Activated naive CD4-positive, alpha-beta T cell treated with Interleukin-2 at 50 U/mL for 16 hours (primary cell): Measurements from ENCODE around the gene ERBB2.
A peak's percentile ranks its signal among the peaks of the same experiment; 100 is the strongest.
"Not testable (repeated sequence)": the region's sequence is repeated elsewhere in the genome, so short reads cannot be mapped to it uniquely, and the experiment has no call there.

Source experiments
- DNase-seq: peaks from one replicate; pipeline ENCODE4 v3.0.0-alpha.2; 2020

The ERBB2 gene

DNA sequence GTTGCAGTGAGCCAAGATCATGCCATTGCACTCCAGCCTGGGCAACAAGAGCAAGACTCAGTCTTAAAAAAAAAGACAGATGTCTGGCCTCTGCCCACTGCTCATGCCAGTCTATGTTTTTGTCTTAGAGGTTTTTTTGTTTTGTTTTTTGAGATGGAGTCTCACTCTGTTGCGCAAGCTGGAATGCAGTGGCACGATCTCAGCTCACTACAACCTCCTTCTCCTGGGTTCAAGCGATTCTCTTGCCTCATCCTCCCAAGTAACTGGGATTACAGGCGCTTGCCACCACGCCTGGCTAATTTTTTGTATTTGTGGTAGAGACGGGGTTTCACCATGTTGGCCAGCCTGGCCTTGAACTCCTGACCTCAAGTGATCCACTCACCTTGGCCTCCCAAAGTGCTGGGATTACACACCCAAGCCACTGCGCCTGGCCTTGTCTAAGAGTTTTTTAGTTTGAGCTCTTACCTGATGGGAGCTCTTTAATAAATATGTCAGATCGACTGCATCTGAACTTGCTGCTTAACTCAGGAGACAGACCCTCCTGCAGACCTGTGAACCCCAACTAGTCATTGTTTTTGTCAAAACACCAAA lies 48.7 kb downstream of the ERBB2 start:
- DNase-seq = not testable (repeated sequence)

DNA sequence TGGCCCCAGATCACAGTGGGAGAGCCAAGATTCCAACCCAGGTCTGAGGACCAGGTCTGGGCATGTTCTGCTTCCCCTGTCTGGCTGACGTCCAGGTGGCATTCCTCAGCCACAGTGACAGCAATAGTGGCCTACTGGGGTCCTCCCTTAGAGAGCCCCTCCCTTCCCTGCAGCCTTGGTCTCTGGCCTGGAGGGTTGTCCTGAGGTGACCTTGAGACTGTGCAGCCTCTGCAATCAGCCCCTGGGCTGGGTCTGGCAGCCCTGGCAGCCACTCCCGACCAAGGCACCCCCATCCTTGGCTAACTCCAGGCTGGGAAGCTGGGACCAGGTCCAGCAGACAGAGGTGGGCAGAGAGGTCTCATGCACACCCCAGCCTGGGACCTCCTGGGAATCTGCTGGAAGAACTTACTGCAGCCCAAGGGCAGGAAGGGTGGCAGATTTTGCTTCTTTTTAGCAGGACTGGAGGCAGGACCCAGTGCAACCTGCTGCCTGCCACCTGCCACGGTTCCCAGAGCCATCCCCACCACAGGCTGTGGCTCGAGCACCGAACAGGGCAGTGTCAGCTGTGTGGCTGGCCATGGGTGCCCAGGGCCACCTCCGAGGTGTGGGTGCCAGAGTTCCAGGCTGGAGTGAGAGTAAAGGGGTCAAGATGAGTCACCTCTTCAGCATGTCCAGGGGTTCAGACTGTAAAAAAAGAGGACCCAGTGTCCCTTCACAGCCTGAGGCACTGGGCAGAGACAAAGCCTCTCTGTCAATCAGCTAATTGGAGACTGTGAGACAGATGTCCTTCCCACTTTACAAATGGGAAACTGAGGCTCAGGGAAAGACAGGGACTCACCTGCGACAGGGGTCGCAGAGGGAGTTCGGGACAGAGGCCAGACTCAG lies 50.5 kb downstream of the ERBB2 start:
- DNase-seq = no peak

DNA sequence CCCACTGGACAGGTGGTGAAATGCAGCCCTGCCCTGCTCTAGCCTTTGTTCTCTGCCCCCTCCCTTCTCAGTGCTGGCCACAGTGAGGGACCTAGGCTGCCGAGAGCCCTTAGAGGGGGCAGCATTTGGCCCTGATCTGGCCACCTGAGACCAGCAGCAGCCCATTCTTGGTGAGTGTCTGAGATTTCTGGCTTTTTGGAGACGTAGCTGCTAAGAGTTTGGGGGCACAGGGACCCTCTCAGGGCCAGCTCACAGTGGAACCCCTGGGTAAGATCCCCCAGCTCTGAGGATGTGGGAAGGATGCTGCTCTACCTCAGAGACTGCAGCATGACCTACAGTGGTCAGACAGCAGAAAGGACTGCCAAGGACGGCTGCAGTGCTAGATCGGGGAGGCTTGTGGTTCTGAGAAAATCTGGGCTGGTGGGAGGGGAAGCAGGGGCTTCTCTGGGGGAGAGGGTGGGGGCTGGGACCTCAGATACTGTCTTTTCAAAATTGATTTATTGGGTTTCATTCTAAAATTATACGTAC lies 51.2 kb downstream of the ERBB2 start:
- DNase-seq = no peak

DNA sequence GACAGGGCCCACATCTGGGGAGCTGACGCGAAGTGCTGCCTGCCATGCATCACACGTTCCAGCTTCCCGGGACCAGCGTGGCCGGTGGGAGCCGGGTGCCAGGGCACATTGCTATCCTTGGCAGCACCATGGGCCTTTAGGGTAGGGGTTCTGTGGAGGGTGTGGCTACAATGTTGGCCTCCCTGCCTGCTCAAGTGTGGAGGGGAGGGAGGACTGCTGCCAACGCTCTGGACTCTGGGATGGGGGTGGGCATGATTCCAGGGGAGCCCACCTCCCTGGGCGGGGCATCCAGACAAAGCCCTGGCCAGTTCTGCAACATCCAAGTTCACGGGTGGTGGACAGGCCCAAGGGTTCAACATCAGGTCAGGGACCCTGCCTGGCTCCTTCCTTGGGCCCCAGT lies 51.8 kb downstream of the ERBB2 start:
- DNase-seq = no peak

DNA sequence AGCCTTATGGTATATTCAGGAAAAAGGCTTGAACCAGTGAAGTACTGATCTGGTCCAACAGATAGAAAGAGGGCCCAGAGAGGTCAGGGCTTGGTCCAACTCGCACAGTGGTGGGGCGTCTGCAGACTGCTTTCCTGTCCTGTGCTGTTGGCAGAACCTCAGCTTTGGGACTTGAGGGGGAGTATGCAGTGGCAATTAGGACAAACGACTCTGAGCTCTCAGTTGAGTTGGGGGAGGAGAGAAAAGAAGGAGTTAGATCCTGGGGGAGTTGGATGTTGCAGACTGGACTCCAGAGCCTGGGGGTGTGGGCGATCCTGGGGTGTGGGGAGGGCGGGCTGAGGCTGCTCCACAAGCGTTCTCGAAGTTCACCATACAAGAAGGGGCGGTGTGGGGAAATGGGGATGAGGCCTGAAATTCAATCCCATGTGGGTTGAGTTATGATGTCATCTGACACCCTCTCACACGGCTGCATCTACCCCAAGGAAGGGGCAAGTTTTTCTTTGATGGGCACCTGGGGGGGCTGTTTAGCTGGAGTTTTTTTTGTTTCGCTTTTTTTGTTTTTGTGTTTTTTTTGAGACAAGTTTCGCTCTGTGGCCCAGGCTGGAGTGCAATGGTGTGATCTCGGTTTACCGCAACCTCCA lies 52.5 kb downstream of the ERBB2 start:
- DNase-seq = no peak

DNA sequence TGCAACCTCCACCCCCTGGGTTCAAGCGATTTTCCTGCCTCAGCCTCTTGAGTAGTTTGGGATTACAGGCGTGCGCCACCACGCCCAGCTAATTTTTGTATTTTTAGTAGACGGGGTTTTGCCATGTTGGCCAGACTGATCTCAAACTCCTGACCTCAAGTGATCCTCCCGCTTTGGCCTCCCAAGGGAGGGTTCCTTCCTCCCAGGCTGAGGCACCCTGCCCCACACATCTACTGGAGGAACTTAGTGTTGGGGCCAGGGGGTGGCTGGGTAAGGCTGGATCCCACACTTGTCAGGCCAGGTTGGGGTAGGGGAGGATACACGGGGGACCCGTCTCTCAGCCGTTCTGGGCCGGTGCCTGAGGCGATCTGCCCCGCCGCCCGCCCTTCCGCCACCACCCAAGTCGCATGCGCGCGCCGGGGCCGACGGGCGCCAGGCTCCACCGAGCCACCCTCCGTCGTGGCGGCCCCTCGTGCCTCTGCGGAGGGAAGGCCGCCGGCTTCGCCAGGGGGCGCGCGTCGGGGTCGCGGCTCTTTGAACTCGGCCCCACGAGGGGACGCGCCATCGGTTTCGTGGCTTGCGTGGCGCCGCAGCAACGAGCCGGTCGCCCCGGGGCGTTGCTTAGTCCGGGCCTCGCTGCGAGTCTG lies 53.8 kb downstream of the ERBB2 start:
- no peak for DNase-seq

DNA sequence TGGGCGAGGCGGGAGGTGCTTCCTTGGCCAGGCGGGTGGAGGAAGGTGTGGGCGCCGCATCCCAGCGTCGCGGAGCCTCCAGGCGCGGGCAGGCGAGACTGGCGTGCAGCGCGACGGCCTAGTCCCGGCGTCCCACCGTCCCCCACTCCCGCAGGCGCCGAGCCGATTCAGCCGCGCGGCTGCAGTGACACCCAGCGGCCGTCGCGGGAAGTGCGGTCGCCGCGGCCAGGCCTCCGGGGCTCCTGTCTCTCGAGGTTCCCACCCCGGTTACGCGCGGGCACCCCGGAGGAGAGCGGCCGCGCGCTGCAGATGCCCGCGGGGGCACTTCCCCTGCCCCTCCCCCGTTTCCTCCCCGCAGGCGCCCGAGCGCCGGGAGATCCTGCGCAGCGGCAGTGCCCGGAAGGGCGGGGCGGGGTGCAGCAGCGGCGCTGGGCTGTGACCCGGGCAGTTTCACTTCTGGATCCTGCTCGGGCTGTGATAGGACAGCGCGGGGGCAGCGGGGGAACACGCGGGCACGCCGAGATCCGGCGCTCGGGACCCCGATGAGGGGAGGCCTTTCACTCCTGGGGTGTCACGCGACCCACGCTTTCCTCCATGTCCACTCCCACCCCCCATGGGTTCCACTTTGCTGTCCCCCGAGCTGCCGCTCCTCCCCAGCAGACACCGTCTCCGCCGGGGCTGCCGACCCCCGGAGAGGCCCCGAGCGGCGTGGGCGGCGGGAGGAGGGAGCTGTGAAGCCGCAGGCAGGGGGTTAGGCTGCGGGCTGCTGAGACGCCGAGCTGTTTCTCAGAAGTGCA lies 54.5 kb downstream of the ERBB2 start:
- DNase-seq = peak; percentile 95

DNA sequence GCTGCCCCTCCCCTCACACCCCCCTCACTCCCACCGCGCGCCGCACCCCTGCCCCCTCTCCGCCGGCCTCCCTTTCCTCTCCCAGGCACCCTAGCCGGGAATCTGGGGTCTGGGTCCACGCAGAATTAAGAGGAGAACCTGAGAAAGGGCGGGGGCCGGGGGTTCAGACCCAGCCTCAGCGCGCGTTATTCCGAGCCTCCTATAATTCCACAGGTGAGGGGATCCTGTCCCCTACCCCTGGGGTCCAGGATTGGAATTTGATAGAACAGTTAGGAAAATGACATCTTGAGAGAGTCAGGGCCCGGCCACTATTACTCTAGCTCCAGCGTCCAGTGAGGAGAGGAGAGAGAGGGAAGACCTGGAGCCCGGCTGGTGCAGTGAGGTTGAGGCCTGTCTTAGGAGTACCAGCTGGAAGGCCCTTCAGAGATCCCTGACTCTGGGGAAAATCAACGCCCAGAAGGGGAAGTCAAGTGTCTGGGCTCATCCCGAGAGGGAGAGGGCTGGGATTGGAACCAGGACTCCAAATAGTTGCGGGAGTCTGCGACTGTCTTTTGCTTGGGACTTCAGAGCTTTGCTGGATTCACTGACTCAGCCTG lies 55.2 kb downstream of the ERBB2 start:
- no peak for DNase-seq

DNA sequence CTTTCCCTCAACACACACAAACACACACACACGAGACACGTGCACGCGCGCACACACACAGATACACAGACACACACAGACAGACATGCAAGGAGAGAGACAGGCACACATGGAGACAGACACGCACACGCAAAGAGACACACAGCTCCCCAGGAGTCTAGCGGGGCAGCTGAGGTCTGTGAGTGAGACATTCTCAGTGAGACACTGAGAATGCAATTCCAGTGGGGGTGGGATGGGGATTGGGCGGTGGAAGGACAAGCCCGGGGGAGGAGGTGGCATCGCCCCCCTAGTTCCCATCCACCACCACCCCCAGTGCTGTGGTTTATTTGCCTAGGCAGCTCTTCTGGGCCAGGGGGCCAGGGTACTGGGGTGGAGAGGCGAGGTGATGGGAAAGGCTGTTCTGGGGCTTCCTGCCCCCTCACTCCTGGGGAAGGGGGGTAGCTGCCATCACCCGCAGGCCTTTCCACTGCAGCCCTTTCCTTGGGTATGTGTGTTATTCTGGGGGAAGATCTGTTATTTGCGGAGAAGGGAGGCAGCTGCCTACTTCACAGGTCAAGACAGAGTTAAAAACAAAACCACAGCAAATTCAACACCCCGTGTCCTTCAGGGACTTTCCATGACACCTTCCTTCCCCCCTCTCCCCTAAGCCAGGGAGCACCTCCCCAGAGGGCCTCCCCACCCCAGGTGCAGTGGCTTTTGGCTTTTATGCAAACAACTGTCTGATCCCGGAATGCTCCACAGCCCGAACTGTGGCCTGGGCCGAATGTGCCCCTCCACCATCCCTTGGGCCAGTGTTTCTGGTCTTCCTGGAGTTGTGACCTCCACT lies 55.9 kb downstream of the ERBB2 start:
- DNase-seq = peak; percentile 55

DNA sequence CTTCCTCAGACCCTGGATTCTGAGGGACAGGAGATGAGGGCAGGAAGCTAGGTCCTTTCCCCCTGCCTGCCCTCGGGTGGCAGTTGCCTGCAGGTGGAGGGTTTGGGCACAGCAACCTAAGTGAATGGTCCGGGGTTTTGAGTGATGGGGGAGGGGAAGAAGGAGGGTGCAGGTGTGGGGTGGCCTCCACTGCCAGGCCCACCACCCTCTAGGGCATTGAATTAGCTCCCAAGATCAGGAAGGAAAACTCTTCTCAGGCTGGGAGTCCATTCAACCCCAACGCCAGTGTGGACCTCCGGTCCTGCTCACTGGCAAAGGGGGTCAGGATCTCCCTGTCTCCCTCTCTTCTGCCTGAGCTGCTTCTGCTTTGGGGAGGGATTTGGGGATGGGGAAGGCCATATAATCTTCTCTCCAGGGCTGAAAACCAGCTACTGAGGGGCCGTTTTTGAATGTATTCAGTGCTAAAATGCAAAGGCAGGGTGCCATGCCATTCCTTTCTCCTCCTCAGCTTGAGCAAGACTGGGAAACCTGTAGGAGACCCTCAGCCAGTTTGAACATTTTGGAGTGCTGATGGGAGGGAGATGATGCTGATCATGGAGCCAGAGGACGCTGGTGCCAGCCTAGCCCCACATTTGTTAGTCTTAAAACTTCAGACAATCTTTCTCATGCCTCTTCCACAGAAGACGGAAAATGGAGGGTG lies 56.7 kb downstream of the ERBB2 start:
- DNase-seq = no peak

DNA sequence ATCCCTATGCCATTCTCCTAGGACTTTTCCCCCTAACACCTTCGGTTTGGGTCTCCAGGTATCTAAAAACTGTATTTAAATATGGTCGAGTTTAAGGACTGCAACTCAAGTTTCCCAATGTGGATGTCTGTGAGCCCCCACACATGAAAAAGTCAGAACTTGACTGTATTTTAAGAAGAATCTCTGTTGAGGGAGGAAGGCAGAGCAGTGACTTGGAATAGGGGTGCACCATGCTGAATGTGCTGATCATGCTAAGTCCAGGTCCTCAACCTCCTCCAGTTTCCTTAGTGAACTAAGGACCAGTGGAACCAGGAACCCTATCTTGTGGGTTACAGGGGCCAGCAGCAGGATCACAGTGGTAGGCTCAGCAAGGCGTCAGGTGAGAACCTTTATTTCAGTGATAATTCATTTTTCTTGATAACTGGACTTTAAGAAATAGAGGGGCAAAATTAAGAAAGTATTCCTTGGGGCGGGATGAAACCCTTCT lies 57.4 kb downstream of the ERBB2 start:
- no peak for DNase-seq

DNA sequence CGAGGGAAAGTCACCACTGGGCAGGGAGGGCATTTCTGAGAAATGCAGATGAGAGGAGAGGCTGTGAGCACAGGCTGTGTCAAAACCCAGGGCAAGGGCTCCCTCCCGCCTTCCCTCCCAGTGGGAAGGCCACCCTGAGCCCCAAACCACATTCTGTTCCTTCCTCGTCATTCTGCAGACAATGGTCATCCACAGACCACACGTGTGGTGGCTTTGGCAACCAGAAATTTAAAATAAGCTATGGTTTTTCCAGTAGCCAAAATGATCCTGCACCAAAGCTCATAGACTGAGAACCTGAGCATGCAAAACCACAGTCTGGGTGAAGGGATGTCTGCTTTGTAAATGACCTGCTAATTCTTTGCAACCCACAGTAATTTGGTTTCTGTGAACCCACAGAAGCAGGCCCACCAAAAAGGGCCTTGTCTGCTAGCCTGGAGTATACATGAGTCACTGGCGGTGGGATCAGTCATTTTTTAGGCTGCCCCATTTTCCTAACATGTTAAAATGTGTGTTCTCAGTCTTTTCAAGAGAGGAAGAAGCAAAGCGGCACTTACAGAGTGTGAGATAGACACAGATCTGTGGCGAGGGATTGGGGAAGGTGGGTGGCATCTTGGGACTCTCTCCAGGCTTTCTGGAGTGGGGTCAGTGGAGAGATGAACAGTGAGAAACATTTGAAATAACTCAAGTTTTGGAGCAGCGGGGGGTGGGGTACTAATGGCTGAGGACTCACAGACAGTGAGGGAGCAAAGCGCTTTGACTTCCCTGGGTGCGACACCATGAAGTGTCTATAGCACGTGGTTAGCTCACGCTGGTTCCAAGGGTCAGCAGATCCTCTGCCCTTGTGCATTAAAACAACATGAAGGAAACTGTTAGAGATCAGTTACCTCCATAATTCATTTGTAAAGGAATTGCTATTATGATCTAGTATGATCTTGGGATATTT lies 58.3 kb downstream of the ERBB2 start:
- peak; percentile 64 for DNase-seq

DNA sequence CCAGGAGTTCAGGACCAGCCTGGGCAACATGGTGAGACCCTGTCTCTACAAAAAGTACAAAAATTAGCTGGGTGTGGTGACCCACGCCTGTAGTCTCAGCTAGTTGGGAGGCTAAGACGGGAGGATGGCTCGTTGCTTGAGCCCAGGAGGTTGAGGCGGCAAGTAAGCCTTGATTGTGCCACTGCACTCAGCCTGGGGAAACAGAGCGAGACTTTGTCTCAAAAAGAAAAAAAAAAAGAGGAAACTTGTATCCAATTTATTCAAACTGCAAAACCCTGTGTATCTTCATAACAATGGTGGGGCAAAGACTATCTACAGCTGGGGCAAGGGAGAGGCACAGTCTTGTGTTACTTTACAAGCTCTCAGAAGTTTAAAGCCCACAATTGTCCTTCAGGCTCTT lies 59.3 kb downstream of the ERBB2 start:
- no peak for DNase-seq

DNA sequence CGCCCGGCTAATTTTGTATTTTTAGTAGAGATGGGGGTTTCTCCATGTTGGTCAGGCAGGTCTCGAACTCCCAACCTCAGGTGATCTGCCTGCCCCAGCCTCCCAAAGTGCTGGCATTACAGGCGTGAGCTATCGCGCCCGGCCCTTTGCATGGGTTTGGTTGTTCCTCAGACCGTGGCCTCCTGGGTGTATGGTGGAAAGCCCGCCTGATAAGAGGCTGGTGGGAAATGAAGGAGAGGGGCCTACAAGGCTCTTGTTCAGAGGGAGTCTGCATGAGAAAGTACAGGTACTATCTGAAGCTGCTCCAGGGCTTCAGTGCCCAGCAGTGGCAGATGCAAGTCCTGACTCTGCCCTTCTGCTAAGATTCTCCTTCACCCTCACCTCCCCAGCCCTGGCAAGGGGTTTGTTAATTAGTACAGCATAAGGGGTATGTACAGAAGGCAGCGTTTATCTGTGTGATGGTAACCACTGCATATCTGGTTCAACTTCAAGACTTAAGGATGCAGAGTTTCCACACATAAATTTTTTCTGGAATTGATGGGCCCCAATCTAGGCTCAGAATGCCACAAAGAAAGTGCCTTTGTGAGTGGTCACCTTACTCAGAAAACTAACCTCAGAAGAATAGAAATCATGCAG lies 62.1 kb downstream of the ERBB2 start:
- DNase-seq = no peak

DNA sequence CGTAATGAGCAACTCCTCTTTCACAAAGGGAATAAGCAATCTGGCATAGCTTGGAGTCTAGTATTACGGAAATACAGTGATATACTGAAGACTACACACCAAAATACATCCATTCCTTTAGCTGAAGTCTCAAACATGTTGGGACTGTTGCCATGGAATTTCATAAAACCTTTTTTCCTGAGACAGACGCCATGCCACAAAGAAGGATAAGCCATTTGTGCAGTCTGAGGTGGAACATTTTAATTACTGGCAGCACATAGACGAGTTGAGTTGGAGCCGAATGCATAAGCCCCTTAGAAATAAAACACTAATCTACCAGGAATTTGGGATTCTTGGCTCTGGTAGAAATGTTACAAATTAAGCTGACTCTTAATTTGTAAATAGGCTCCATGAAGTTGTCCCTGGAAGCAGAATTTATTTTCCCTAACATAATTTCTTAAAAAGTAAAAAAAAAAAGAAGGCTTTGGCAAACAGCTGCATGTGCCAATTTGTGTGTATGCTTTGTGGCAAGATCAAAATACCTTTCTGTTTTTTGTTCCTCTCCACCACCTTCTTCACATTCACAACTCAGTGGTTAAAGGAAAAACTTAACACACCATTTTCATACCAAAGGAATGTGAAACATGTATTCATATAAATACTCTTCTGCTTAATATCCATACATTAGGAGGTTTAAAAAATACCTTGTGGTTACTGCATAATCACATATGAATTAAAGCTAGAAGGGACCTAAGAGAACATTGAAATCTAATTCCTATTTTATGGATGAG lies 63.4 kb downstream of the ERBB2 start:
- DNase-seq = no peak

DNA sequence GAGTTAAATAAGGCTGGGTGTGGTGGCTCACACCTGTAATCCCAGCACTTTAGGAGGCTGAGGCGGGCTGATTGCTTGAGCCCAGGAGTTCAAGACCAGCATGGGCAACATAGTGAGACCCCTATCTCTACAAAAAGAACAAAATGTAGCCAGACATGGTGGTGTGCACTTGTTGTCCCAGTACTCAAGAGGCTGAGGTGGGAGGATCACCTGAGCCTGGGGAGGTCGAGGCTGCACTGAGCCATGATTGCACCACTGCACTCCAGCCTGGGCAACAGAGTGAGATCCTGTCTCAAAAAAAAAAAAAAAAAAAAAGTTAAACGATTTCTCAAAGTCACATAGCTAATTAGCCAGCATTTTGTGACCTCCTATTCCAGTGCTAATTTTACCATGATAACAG lies 64.3 kb downstream of the ERBB2 start:
- not testable (repeated sequence) for DNase-seq

DNA sequence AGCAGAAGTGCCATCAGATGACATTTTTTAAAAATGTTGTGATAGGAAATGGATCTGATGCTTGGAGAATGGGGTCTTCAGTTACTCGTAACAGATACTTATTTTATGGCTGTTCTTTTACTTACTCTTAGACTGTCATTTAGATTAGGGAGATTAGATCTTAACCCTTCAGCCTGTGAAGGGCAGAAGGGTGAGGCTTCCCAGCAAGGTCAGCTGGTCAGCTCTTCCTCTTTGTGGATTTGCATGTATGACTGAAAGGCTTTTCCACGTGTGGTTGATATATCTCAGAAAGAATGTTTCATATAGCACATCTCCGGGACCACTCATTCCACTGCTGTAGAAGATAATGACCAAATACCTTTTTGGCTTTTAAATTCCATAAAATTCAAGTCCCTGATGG lies 65.3 kb downstream of the ERBB2 start:
- no peak for DNase-seq

DNA sequence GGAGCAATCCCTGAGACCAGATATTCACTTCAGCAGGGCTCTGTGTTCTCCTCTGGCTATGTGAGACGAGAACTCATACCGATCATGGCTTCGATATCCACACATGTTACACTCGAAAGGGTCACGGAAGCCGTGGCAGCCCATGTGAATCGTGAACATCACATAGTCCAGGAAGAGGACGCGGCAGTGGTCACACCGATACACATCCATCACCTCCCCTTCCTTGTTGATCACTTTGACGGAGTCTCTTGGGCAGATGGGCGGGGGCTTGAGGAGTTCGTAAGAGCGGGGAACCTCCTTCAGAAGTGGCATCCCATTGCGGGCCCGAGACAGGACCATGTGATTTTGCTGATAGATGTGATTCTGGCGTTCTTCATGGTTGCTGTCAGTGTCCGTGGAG lies 65.9 kb downstream of the ERBB2 start:
- no peak for DNase-seq
